Mesenchymal stem cell (in vitro differentiated cells and primary cell): Measurements from ENCODE around the gene IGSF23.
A peak's percentile ranks its signal among the peaks of the same experiment; 100 is the strongest.
"Not testable (repeated sequence)": the region's sequence is repeated elsewhere in the genome, so short reads cannot be mapped to it uniquely, and the experiment has no call there.

ENCODE experiments used
- DNase-seq: peaks from one replicate; pipeline ENCODE4 v3.0.0-alpha.2; 2013
- H2AFZ ChIP-seq: one replicate; pipeline ENCODE4 v1.6.1; 2013; ENCODE audit warnings: low read depth, mild to moderate bottlenecking, control low read depth, inconsistent platforms, low read length, moderate library complexity
- H2AK5ac ChIP-seq: 2 replicates; pipeline ENCODE4 v1.6.1; 2013; ENCODE audit warnings: low read length, moderate library complexity, mild to moderate bottlenecking, inconsistent platforms; ENCODE audit not compliant: severe bottlenecking
- H2BK120ac ChIP-seq: one replicate; pipeline ENCODE4 v1.6.1; 2013; ENCODE audit warnings: low read depth, mild to moderate bottlenecking, inconsistent platforms, low read length, moderate library complexity
- H2BK12ac ChIP-seq, 2 experiments: one replicate each; pipeline ENCODE4 v1.6.1; 2013; ENCODE audit warnings: inconsistent platforms in 2 of 2, low read length in 2 of 2, mild to moderate bottlenecking in 2 of 2, moderate library complexity in 2 of 2, control low read depth in 1 of 2
- H2BK15ac ChIP-seq: one replicate; pipeline ENCODE4 v1.6.1; 2013; ENCODE audit warnings: mild to moderate bottlenecking, low read depth, inconsistent platforms; ENCODE audit not compliant: poor library complexity, severe bottlenecking
- H2BK5ac ChIP-seq: 2 replicates; pipeline ENCODE4 v1.6.1; 2013; ENCODE audit warnings: low read depth, mild to moderate bottlenecking, low read length, control low read depth, inconsistent platforms; ENCODE audit not compliant: poor library complexity, severe bottlenecking
- H3K14ac ChIP-seq, 2 experiments: one replicate each; pipeline ENCODE4 v1.6.1; 2013; ENCODE audit warnings: inconsistent platforms in 2 of 2, low read length in 2 of 2, control low read depth in 1 of 2, mild to moderate bottlenecking in 1 of 2, moderate library complexity in 1 of 2
- H3K18ac ChIP-seq, 2 experiments: one replicate each; pipeline ENCODE4 v1.6.1; 2013; ENCODE audit warnings: inconsistent platforms in 2 of 2, low read length in 2 of 2, control low read depth in 1 of 2, low read depth in 1 of 2, mild to moderate bottlenecking in 1 of 2
- H3K23ac ChIP-seq, 2 experiments: one replicate each; pipeline ENCODE4 v1.6.1; 2013; ENCODE audit warnings: inconsistent platforms in 2 of 2, low read length in 2 of 2, mild to moderate bottlenecking in 2 of 2, moderate library complexity in 2 of 2, control low read depth in 1 of 2
- H3K27ac ChIP-seq: 2 replicates; pipeline ENCODE4 v1.5.1; 2013; ENCODE audit warnings: mild to moderate bottlenecking, moderate library complexity, low read length, control low read depth, inconsistent platforms; ENCODE audit not compliant: poor library complexity, severe bottlenecking
- H3K27me3 ChIP-seq, 2 experiments: 2 replicates each; pipeline versions ENCODE4 v1.6.1 to v1.7.0; 2013; ENCODE audit warnings: low read length in 2 of 2, mild to moderate bottlenecking in 2 of 2, moderate library complexity in 2 of 2, control low read depth in 1 of 2, inconsistent platforms in 1 of 2; ENCODE audit not compliant: control insufficient read depth in 1 of 2, insufficient read depth in 1 of 2
- H3K36me3 ChIP-seq, 2 experiments: 2 replicates each; pipeline versions ENCODE4 v1.6.1 to v1.7.0; 2013; ENCODE audit warnings: low read length in 2 of 2, control low read depth in 1 of 2, inconsistent platforms in 1 of 2, low read depth in 1 of 2, mild to moderate bottlenecking in 1 of 2; ENCODE audit not compliant: insufficient read depth in 2 of 2, control insufficient read depth in 1 of 2
- H3K4ac ChIP-seq, 2 experiments: one replicate each; pipeline ENCODE4 v1.6.1; 2013; ENCODE audit warnings: inconsistent platforms in 2 of 2, low read length in 2 of 2, mild to moderate bottlenecking in 2 of 2, moderate library complexity in 2 of 2, control low read depth in 1 of 2, low read depth in 1 of 2
- H3K4me1 ChIP-seq: 2 replicates; pipeline ENCODE4 v1.6.1; 2013; ENCODE audit warnings: low read depth, low read length, control low read depth; ENCODE audit not compliant: control insufficient read depth, insufficient read depth
- H3K4me2 ChIP-seq: 2 replicates; pipeline ENCODE4 v1.6.1; 2013; ENCODE audit warnings: low read length, mild to moderate bottlenecking, inconsistent platforms; ENCODE audit not compliant: poor library complexity, severe bottlenecking
- H3K4me3 ChIP-seq, 2 experiments: 2 replicates each; pipeline versions ENCODE4 v1.5.1 to v1.7.0; 2013; ENCODE audit warnings: low read length in 2 of 2, mild to moderate bottlenecking in 2 of 2, control low read depth in 1 of 2, low read depth in 1 of 2; ENCODE audit not compliant: insufficient read depth in 1 of 2
- H3K79me1 ChIP-seq: replicated peaks from 2 replicates; pipeline ENCODE4 v1.6.1; 2013; ENCODE audit warnings: mild to moderate bottlenecking, control low read depth, low read length, inconsistent platforms; ENCODE audit not compliant: poor library complexity, severe bottlenecking
- H3K9ac ChIP-seq: 2 replicates; pipeline ENCODE4 v1.7.0; 2013; ENCODE audit warnings: mild to moderate bottlenecking, low read length, moderate library complexity
- H3K9me3 ChIP-seq: 2 replicates; pipeline ENCODE4 v1.7.0; 2013; ENCODE audit warnings: mild to moderate bottlenecking, low read length; ENCODE audit not compliant: control insufficient read depth
- H4K8ac ChIP-seq: one replicate; pipeline ENCODE4 v1.6.1; 2013; ENCODE audit warnings: inconsistent platforms, mild to moderate bottlenecking, low read length, moderate library complexity
- H4K91ac ChIP-seq: one replicate; pipeline ENCODE4 v1.6.1; 2013; ENCODE audit warnings: mild to moderate bottlenecking, low read length, inconsistent platforms
- WGBS: methylation state at CpG from one replicate; pipeline ENCODE4 v1.1.7; 2013; ENCODE audit warnings: mixed read lengths; 5-methylcytosine and 5-hydroxymethylcytosine counted together

Gene IGSF23

GRCh38 chr19:44684396-44684795, 71.0 kb downstream of the IGSF23 start:
- not testable (repeated sequence) for H3K9me3 ChIP-seq, H2AFZ ChIP-seq, H3K27ac ChIP-seq, H4K91ac ChIP-seq, H3K27me3 ChIP-seq, H3K23ac ChIP-seq, H2AK5ac ChIP-seq, H3K4me1 ChIP-seq, H3K4me3 ChIP-seq, DNase-seq, H2BK5ac ChIP-seq, H3K4me2 ChIP-seq, H3K14ac ChIP-seq, H4K8ac ChIP-seq, H3K79me1 ChIP-seq, H2BK15ac ChIP-seq, H2BK120ac ChIP-seq
- 98% methylated on average over 3 of the region's 3 CpGs for WGBS
- peak overlapping the region; percentile 17 to 60 for H3K4ac ChIP-seq
- H3K9ac ChIP-seq = peak overlapping the region; percentile 73
- H2BK12ac ChIP-seq = peak overlapping the region; percentile 74 to 79
- H3K18ac ChIP-seq = peak overlapping the region in 1 of 2 experiments; percentile 46
- peaks cover 0 to 25% of the 10 kb centered on the region in 2 experiments for H3K36me3 ChIP-seq

GRCh38 chr19:44684892-44685863, 71.8 kb downstream of the IGSF23 start:
- Histone ChIP-seq H2BK5ac (no peak overlapping the region), H3K4me3 (no peak overlapping the region), H3K4me2 (no peak overlapping the region), H2BK120ac (no peak overlapping the region), H3K27me3 (no peaks in the 10 kb centered on the region), H2AK5ac (no peak overlapping the region), H4K91ac (peak overlapping the region; percentile 79), H3K9me3 (no peaks in the 10 kb centered on the region), H3K9ac (peak overlapping the region; percentile 73), H2BK15ac (no peak overlapping the region), H4K8ac (peak overlapping the region; percentile 63), H3K27ac (no peak overlapping the region), H2AFZ (no peak overlapping the region), H3K4me1 (peaks cover 7% of the 10 kb centered on the region), H3K4ac (peak overlapping the region in 1 of 2 experiments; percentile 54), H3K23ac (no peak overlapping the region), H3K14ac (no peak overlapping the region), H3K36me3 (peaks cover 0 to 24% of the 10 kb centered on the region in 2 experiments), H2BK12ac (peak overlapping the region in 1 of 2 experiments; percentile 91), H3K79me1 (no peaks in the 10 kb centered on the region), H3K18ac (peak overlapping the region; percentile 37 to 97)
- 39% methylated on average over 22 of the region's 25 CpGs for WGBS
- peak; percentile 100 for DNase-seq

- Histone ChIP-seq H3K9ac (no peak overlapping the region), H3K14ac (no peak overlapping the region), H3K4ac (peak overlapping the region in 1 of 2 experiments; percentile 54), H2BK120ac (no peak overlapping the region), H3K23ac (no peak overlapping the region), H2AK5ac (no peak overlapping the region), H2BK12ac (no peak overlapping the region), H3K18ac (peak overlapping the region in 1 of 2 experiments; percentile 10), H3K4me2 (no peak overlapping the region), H3K27me3 (no peaks in the 10 kb centered on the region), H3K27ac (no peak overlapping the region), H4K8ac (no peak overlapping the region), H3K36me3 (peaks cover 0 to 17% of the 10 kb centered on the region in 2 experiments), H2BK15ac (peak overlapping the region; percentile 54), H3K9me3 (no peaks in the 10 kb centered on the region), H3K4me1 (peaks cover 7% of the 10 kb centered on the region), H4K91ac (no peak overlapping the region), H2AFZ (no peak overlapping the region), H3K4me3 (no peak overlapping the region), H2BK5ac (no peak overlapping the region), H3K79me1 (no peaks in the 10 kb centered on the region)
- no CpG with 5 or more reads among the region's 4 CpGs for WGBS
- DNase-seq = peak; percentile 72
Observed at GRCh38 chr19:44685877-44686276, 72.5 kb downstream of the IGSF23 start.
